Bone marrow (tissue), 2 donors: ENCODE measurements around the gene TPI1.
A peak's percentile ranks its signal among the peaks of the same experiment; 100 is the strongest.
"Not testable (repeated sequence)": the region's sequence is repeated elsewhere in the genome, so short reads cannot be mapped to it uniquely, and the experiment has no call there.

Experiments
- DNase-seq, 2 donors: peaks; one replicate each; lab custom pipeline; 2025; lab: John Stamatoyannopoulos, UW

The TPI1 gene

GRCh38 chr12:6894321-6894720, 27.0 kb downstream of the TPI1 start:
- no peak for DNase-seq

GRCh38 chr12:6896846-6897435, 29.6 kb downstream of the TPI1 start:
- DNase-seq = no peak

DNA sequence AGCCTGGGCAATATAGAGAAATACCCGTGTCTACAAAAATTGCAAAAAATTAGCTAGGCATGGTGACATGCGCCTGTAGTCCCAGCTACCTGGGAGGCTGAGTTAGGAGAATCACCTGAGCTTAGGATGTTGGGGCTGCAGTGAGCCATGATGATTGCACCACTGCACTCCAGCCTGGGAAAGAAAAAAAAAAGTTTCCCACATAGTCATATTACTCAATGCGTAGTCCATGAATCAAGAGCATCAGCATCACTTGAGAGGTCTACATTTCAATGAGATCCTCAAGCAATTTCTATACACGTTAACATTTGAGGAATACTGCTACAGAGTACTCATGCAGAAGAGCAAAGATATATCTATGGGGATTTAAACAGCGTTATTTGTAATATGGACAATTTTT, 32.1 kb downstream of the TPI1 start:
- no peak for DNase-seq

- peak; percentile 22 to 71 for DNase-seq
Measured at GRCh38 chr12:6899837-6900519, 32.6 kb downstream of the TPI1 start.

DNA sequence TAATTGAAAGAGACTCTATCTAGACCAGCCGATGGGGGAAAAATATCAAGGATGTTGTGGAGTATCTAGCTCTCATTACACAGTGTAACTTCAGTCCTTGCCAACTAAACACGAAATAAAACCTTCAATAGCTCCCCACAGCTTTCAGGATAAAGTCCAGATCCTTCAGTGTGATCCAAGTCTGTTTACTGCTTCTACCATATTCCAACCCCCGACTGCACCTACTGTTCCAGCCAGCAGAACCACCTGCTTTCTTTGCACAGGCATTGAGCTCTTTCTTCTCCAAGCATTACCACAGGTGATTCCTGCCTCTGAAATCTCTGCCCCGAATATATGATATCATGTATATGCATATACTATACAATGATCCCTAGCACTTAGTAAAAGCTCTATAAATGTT, 35.1 kb downstream of the TPI1 start:
- no peak for DNase-seq

DNA sequence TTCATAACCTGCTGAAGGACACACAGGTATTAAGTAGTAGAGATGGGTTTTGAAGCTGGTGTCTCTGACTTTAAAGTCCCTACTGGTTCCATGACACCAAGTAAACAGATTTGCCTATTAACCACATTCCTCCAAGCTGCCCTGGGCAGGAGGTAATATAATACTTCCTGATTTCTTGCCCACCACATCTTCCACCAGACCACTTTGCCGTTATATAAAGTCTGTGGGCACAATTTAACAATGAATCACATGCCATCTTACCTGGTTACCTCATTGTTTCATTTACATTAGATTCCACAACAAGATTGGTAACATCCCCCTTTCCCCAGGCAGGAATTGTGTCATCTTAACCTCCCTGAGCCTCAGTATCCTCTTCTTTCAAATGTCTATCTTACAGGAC, 36.4 kb downstream of the TPI1 start:
- no peak for DNase-seq

DNA sequence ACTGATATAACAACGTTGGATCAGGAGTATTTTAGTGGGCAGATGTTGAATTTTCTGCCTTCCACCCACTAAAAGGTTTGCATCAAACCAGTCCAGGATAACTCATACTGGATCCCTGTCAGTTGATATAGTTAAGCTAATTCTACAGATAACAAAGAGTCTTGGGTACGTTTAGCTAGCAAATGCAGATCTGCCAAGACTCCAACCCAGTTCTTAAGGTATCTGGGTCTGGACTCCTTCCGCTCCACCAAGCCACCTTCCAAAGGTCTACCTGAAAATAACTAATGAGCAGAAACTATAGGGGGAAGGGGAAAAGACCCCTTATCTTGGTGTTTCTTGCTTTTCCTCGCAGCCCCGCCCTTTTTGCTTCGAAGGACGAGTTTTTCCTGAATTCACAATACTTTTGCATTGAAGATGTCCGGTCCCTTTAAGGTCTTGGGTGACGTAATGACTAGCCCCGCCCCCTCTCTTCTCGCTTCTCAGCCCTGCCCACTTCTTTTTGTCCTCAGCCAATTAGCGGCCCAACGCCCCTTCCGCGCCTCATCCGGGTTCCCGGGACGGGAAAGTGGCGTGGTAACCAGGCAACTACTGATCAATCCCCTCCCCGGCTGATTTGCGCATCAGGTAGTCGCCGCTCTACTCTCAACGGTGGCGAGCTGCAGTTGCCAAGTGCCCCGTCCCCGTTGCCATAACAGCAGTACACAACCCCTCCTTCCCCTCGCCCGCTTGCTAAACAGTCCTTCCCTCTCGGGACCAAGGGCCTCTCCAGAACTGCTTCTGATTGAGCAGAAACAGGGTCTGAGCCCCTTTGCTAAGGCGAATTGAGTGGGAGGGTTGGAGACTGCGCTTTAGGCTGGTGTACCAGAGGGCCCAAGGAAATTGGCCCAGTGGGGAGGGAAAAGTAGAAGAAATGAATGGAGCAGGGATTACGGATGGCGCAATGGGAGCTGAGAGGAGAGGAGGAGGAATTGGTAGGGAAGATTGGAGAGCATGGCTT, 37.2 kb downstream of the TPI1 start, which contains the start of gene LRRC23:
TSS of gene LRRC23 (plus strand) at position 543 of the 997 bp plus-strand sequence. CDS start 812 bp downstream, outside the sequence.
- peak; percentile 84 to 88 for DNase-seq

DNA sequence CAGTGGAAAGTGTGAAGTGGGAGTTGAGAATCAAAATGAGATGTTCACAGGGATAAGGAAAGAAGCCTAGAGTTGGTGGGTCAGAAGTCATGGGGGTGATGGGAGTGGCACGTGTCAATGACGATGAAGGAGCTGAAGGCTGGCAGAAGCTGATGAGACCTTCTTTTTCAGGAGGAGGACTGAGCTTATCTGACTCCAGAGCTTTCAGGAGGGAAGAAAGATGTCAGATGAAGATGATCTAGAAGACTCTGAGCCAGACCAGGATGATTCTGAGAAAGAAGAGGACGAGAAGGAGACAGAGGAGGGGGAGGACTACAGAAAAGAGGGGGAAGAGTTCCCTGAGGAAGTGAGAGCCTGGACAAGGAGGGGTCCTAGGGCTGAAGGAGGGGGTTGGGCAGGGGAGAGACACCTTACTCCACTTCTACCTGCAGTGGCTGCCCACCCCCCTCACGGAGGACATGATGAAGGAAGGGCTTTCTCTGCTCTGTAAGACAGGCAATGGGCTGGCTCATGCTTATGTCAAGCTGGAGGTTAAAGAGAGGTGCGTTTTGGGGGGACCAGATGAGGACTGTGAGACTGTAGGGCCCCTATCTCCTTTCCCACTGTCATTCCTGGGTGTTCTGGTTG, 38.2 kb downstream of the TPI1 start:
- DNase-seq = no peak

DNA sequence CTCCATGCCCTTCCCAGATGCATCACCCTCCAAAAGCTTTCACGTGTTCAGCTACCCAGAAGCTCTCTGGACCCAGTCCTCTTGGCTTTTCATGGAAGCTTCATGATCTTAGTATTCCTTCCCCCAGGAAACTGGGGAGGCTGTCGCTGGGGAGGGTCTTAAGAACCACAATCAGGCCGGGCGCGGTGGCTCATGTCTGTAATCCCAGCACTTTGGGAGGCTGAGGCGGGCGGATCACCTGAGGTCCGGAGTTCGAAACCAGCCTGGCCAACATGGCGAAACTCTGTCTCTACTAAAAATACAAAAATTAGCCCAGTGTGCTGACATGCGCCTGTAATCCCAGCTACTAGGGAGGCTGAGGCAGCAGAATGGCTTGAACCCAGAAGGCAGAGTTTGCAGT, 40.8 kb downstream of the TPI1 start:
- DNase-seq = not testable (repeated sequence)

- DNase-seq = no peak
Measured at GRCh38 chr12:6909421-6910145, 42.3 kb downstream of the TPI1 start.

- no peak for DNase-seq
Measured at GRCh38 chr12:6912164-6912935, 45.0 kb downstream of the TPI1 start.

DNA sequence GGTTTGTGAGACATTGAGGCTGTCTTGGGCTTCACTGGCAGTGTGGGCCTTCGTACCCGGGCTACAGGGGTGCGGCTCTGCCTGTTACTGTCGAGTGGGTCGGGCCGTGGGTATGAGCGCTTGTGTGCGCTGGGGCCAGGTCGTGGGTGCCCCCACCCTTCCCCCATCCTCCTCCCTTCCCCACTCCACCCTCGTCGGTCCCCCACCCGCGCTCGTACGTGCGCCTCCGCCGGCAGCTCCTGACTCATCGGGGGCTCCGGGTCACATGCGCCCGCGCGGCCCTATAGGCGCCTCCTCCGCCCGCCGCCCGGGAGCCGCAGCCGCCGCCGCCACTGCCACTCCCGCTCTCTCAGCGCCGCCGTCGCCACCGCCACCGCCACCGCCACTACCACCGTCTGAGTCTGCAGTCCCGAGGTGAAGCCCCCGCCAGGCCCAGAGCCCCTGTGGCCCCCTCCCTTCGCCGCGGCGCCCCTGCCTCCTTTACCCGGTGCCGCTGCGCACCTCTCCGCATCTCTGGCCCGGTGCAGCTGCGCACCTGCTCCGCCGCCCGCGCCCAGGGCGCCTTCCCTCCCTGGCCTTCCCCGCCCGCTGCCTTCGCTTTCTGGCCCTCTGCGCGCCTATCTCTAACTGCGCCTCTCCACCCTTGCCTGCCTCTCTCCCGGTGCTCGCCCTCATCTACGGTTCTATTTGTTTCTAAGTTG, 47.1 kb downstream of the TPI1 start, which contains the start of gene ENO2:
TSS of gene ENO2 (plus strand) at position 335 of the 701 bp plus-strand sequence. CDS start 1,253 bp downstream, outside the sequence.
- peak; percentile 23 to 30 for DNase-seq

DNA sequence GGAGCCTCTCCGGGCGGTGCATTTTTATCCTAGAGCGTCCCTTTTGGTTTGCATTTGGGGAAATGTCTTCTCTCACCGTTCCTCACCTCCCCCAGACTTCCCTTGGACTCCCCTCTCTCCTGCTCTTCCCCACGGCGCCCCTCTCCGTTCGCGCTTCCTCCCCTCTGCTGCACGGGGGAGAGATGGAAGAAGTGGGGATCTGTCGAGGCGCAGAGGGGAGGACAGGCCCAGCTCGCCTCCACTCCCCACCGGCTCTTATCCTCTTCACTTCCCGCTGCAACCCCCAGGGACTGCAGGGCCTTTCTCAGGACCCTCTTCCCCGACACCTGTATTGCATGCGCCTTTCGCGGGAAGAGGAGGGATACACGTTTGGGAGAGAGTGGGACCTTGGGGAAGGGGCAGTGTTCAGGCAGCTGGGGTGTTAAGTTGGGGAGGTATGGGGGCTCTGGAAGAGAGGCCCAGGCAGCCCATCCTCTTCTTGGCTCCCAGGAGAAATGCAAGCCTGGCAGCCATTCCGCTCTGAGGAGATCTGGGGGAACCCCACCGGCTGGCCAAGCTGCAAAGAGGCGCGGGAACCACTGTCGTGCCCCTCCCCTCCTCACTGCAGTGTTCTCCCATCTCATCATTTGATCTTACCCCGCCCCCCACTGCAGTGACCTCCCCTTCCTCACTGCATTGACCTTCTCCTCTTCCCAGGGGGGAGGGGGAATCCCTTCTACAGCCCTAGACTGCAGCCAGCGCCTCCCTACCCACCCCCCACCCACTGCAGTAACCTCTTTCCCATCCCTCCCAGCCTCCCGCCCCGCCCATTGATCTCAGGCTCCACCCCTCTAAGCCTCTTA, 47.8 kb downstream of the TPI1 start:
- no peak for DNase-seq

- DNase-seq = no peak
Measured at GRCh38 chr12:6915789-6916285, 48.5 kb downstream of the TPI1 start.

GRCh38 chr12:6916426-6917200, 49.3 kb downstream of the TPI1 start:
- DNase-seq = no peak

GRCh38 chr12:6917491-6918231, 50.3 kb downstream of the TPI1 start:
- no peak for DNase-seq

DNA sequence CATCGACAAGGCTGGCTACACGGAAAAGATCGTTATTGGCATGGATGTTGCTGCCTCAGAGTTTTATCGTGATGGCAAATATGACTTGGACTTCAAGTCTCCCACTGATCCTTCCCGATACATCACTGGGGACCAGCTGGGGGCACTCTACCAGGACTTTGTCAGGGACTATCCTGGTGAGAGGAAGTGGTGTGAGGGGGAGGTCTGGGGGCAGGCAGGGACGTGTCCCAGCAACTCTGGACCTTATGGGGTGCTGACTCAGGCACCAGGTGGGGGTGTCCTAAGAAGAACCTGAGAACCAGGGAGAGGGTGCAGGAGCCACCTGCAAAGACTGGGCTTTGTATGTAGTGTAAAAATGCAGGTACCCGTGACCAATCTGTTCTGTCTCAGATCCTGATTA, 52.3 kb downstream of the TPI1 start:
- no peak for DNase-seq
